Dermis blood vessel endothelial cell (primary cell): ENCODE measurements around the gene IMMP2L. TPM values are rescaled to one million over a fixed set of nuclear protein-coding genes. Genes with fewer than 3 reads are reported as not detected.

Experiments used
- DNase-seq: peaks from one replicate; pipeline ENCODE4 v3.0.0; 2010
- total RNA-seq: library from RNA; depleted of rRNA; stranded (reverse); fragments of >200 nt; gene quantifications from 2 replicates; pipeline ENCODE4 v1.2.3, GENCODE V29; 2014

Gene IMMP2L
- total RNA-seq, 1 donor from 2014 or later = 8.8 TPM

DNA sequence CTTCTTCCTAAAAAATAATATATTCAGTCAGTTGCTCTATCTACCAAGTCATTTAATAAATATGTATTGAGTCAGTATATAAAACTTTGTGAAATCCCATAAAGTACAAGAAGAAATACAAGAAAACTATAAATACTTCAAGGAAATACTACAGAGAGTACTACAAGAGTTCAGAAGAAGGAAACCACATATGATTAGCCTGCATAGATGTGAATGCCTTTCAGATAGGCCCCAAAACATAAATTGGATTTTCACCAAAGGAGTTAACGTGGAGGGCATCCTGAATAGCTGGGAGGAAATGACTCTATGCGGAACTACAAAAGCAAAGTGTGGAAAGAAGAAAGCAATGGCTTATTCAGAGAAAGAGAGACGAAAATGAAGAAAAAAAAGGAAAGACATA, 351.3 kb downstream of the IMMP2L start:
- peak; percentile 30 for DNase-seq

DNA sequence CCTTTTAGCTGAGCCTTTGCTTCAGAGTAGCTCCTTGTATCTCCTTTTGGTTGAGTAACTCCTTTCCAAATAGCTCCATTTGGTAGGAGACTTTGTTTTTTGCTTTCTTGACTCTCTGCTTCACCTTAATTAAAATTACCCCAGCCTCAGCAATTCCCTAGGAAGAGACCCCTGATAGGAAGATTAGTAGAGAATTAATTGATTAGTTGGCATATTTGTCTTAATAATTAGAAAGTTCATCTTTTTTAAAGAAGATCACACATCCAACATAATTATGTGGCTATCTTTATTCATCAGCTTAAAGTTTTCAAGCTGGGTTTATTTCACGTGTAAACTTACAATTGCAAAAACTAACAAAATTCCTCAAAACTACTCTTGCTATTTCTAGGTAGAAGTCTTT, 352.2 kb downstream of the IMMP2L start:
- no peak for DNase-seq

DNA sequence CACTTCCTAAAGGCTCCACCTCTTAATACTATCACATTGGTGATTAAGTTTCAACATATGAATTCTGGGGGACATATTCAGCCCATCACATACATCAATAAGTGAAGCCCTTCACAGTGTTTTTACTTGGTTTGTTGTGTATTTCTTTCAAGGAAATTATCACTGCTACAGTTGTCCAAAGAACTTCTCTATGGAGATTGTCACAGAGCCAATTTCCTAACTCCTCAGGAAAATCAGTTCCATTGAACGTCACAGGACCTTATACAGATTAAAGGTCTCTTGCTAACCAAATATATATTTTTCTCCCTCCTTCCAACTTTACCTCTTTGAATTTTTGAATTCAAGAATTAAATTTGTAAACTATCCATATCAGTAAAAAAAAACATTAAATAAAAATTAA, 357.0 kb downstream of the IMMP2L start:
- DNase-seq = no peak

DNA sequence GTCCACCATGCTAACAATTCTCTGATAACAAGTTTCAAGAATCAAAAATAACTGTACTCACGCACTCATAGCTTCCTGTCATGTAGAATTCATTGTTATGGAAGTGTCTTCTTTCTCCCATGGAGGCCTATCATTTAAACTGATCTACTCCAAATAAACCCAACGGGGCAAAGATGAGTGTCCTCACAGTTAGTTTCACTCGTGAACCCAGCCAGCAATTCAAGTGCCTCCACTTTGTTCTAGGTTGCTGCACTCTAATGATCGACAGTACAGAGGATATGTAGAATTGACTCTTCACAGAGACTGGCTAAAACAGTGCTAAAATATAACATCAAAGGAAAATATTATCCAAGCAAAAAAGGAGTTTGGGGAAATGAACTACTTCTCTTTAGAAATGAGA, 360.0 kb downstream of the IMMP2L start:
- DNase-seq = no peak

DNA sequence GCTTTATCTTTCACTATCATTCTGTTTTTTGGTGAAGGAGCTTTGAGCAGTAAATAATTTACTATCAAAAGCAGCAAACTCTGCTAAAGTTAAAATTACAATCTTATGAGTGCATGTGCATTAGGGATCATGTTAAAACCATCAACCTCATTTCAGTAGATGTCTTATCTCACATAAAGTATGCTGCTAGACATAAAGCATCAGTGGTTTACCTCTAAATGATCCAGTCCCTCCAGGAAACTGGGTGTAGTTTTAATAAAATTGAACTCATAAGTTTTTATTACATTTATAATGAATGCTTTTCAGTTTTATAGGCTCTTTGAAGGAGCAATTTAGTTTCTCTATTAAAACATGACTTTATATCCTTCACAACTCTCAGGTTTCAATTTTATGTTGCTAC, 362.6 kb downstream of the IMMP2L start:
- DNase-seq = no peak

DNA sequence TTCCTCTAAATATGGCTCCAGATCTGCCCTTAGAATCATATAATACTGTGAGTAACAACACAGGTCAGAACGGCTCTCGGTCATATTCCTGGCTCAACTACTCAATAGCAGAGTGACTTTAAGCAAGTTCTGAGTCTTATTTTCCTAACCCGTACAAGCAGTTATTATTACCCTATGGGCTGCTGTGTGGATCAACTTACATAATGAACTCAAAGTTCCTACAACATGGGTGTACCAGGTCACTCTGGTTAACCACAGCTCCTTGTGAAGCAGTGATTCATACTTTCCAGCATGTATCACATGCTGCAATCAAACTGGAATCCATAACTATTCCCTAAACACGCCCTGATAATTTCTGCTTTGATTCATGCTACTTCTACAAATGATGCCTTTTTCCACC, 364.0 kb downstream of the IMMP2L start:
- peak; percentile 31 for DNase-seq

DNA sequence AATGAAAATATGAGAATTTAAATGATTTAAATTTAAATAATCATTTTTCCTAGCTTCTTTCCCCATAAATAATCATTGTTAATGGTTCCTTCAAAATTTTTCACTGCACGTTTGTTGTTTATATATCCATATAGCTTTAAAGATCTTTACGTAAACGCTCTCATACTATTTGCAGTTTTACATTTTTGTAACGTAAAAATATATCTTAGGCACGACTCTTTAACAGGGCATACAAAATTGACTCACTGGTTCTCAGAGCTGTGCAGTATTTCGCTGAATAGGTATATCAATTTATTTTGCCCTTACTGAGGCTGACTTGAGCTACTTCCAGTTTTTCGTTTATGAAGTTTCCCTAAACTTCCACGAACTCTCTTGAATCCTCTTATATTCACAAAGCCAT, 365.6 kb downstream of the IMMP2L start:
- DNase-seq = no peak

DNA sequence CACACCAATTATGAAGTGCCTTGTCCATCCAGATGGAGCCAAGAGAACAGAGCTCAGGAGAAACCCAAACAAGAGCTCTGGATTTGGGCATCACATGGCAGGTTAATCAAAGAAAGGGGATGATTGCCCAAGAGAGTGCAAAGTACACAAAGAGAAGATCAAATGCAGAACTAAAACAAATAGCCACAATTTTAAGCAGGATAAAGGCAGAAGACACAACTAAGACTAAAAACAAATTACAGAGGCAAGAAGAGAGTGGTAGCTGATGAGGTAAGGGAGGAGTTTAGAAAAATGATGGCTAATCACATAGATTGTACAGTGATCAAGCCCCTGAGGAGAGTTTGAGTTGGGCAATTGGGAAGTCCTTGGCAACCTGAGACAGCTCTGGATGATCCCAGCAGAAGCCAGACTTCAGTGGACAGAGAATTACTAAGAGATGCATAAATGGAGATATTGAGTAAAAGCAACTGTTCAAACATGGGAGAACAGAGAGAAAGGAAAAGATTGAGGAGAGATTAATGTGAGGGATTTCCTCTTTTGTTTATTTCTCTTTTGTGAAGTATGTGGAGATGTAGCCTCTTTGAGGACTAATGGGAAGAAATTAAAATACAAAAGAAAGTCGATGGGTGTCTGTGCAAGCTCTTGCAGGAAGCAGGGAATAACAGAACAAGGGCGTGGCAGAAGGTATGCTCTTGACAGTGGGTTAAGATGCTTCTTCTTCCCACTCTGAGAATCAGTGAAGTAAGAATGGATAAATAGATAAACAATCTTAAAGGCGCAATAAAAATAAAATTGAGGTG, 369.5 kb downstream of the IMMP2L start:
- DNase-seq = no peak

DNA sequence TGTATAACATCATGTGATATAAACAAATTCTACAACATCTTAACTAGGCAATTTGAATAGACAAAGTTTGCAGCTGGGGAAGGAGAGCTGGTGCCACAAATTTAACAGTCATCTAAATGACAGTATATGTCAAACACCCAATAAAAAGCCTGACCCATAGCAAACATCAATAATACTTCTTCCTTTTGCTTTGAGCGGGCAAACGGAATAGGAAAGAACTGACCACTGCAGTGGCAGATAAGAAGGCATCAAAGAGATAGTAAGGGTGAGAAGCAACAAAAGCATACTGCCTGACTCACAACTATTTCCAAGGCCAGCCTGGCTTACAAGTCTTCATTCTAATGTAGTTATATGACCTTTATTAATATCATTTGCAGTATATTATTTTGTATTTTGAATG, 371.5 kb downstream of the IMMP2L start:
- DNase-seq = no peak

DNA sequence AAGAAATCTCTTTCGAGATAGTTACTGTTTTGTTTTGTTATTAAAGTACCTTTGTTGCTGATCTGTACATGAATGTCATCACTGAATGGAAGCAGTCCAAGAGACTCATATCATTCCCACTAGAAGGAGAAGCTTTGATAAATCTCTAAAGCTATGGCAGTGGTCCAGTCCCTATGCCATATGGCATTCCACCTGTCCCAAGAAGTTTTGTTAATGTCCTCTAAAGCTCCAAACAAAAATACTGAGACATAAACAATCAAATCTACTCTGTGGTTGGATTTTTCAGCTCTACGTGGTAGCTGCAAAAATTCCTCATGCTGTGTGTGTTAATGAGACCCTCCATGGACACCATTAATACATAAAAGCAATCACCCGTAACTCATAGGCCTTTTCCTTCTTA, 377.3 kb downstream of the IMMP2L start:
- DNase-seq = no peak

DNA sequence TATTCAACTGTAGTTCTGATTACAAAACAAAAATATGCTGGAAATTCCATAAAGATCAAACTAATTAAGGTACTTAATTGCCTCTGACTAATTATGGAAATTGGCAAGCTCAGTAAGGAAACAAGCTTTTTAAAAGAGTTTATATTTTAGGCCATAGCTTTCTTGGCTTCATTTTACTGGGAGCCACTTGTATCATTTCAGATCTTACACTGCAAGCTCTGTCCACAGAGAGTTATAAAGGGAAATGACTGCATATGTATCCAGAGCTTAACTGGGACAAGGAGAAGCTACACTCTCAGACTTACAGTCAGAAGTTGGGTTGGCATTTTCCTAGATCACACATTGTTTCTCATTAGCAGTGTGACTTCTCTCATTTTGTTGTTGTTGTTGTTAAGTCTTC, 379.0 kb downstream of the IMMP2L start:
- no peak for DNase-seq

DNA sequence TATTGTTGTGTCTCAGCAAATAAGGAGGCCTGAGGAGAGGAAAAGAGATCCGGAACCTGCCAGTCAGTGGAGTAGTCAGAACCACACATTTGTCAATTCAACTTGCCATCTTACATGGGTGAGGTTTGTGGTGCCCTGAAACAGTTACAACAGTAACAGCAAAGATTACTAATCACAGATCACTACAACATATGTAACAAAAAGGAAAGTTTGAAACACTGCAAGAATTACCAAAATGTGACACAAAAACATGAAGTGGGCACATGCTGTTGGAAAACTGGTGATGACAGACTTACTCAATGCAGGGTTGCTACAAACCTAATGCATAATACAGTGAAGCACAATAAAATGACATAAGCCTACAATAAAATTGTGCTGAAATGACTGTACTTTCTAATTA, 382.0 kb downstream of the IMMP2L start:
- DNase-seq = no peak

DNA sequence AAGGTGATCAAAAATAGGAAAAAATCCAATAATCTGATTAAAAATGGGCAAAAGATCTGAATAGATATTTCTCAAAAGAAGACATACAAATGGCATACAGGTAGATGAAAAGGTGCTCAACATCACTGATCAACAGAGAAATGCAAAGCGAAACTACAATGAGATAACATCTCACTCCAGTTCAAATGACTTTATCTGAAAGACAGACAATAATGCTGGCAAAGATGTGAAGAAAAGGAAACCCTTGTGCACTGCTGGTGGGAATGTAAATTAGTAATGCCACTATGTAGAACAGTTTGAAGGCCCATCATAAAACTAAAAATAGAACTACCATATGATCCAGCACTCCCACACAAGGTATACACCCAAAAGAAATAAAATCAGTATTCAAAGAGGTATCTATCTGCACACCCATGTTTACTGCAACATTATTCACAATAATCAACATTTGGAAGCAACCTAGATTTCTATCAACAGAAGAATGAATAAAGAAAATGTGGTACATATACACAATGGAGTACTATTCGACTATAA, 386.3 kb downstream of the IMMP2L start:
- no peak for DNase-seq

DNA sequence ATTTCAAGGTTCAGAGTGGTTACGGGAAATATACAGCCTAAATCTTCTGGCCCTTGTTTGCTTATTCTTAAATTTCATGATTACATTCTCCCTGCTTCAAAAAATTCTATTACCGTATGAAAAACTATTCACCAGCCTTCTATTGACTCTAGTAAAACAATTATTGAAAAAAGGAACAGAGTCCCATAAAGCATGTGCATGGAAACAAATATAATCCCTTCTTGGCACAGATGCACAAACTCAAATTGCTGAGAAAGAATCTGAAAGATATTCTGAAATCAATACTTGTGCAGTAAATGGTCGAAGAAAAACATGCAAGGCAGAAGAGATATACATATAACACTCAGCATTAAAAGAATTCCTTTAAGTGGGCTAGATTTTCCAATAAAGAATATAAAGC, 387.8 kb downstream of the IMMP2L start:
- DNase-seq = no peak

DNA sequence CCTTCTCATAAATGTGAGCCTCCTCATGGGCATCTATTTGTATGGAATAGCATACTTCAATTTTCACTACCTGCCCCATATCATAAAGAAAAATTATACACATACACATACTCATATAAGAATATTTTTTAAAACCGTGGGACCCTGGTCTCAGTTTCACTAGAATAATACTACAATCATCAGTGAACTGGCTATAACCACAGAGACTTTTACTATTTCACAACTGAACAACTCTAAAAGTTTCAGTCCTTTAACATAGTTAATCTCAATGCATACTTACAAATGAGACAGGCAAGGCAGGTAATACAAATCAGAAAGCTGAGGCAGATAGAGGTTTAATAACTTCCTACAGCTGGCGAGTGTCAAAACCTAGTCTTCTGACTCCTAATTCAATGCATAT, 388.3 kb downstream of the IMMP2L start:
- no peak for DNase-seq

DNA sequence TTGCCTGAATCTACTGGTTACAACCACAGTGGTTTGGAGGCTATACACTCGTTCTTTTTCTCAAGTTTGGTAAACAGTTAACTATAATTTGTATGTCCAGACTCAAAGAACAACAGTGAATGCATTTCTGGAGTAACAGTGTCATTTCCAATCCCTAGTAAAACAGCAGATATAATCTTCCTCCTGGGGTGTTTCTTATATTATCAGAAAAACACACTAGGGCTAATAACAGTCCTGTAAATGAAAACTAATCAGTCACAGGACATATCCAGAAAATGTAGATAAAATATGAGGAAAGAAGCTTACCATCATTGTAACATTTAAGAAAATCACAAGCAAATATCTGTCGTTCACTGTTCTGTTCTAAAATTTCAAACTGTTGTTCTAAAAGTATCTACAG, 388.8 kb downstream of the IMMP2L start:
- DNase-seq = no peak

DNA sequence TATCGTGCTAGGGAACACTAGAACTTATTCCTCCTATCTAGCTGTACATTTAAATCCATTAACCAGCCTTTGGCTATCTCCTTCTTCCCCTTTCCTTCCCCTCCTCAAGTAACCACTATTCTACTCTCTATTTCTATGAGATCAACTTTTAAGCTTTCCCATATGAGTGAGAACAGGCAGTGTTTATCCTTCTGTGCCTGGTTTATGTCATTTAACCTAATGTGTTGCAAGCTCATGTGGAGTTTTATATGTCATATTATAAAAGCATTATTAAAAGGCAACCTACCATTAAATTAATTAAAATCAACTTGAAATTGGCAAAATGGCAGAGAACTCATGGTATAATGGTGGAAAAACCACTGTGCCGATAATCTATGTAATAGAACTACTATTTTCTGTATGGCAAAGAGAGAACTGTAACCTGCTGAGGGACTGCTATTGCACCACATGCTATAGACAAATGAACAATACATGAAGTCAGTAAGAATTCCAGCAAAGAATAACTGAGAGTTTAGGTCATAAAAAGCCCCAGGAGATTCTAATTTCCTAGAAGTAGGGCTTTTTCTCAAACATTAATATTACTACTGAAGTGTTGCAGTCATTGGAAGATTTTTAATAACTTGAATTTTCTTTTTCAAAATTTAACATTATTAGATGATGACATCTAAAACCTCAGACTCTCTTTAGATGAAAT, 389.6 kb downstream of the IMMP2L start:
- no peak for DNase-seq

DNA sequence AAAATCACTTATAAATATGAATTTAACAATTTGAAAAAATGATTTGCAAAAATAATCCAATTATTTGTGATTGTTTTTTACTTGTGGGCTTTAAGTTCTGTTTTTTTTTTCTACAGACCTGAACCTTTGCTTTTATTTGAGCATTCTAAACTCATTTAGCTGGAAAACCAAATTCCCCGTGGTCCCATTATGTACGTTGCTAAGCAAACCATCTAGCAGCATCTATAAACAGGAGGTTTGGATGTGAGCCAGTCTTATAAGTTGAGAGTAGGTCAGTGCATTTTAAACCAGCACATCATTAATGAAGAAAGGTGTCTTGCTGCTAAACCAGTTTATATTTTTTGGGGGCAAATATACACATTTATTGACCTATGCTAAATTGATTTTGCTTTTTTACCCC, 394.1 kb downstream of the IMMP2L start:
- DNase-seq = peak; percentile 18

DNA sequence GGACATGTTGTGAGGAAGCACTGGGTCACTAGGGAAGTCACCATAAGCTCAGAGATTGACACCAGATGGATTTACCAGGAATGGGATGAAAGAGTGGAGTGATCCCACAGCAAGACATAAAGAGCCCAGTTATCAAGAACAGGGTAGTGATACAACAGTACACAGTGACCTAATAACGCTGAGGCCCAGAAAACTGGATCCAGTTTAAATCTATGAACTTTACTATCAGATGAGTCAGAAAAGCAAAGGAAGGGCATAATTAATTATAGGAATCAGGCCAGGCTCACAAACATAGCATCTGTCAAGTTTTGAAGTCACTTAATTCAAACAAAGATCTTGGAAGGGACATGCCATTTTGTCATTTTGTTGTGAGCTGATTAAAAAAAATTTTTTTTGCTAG, 397.9 kb downstream of the IMMP2L start:
- DNase-seq = no peak

DNA sequence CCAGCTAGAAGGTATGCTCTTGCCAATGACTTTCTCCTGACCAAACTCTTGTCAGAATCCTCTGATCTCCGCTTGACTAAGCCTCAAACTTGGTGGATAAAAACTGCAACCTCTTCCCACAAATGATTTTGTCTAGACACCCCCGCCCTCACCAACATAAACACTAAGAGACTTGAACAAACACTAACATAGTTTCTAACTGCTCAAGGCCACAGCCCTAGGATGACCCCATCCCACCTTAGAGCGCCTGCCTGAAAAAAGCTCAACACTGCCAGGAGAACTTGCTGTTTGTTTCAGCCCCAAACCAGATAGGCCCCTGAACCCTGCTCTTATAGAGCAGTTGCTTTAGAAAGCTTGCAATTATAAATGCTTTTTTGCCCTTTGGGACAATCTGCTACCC, 399.6 kb downstream of the IMMP2L start:
- DNase-seq = no peak

DNA sequence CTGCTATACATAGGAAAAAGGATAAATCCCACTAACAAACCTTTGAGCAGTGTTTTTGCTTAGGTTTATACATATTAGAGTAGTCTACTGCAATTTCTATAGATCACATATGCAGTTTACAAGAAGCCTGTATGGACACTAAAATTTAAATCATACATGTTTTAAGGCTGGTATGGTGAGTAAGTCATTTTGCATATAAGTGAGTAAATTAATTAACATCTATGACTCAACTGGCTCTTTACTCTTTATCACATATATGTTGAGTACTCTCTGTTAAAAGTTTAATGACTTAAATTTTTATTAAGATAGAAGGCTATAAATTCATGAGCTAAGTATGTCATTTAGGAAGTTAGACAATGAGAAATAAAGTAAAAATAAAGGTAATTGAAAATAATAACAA, 402.0 kb downstream of the IMMP2L start:
- DNase-seq = no peak

DNA sequence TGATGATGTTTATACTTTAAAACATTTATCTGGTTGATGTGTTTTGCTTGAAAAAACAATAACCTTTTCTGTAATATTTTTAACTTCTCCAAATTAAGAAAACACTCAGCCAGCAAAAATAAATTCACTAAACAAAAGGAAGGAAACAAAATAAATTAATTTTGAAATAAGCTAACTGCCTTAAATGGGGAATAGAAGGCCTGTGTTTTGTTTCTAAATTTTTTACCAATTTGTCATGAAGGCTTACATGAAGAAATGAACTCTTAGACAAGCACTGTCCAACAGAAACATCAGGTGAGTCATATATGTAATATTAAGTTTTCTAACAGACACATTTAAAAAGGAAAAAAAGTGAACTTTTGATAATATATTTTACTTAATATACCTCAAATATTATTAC, 402.9 kb downstream of the IMMP2L start:
- DNase-seq = no peak

DNA sequence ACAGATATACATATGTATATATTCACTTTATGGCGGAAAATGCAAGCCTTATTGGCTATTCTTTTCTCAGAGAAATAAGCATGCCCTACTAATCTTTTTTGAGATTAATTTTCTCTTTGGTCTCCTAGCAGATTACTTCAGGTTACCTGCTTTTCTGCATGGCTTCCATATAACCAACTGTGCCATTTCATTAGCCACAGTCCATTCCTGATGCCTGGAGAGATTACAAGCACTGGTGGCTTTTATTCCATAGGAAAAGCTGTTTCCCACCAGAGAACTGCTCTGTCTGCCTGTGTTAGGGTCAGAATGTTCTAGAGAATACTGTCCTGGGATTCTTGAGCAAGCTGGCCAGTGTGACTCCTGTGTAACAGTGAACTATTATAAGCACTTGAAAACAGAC, 411.6 kb downstream of the IMMP2L start:
- no peak for DNase-seq
